A673 (cell line): ENCODE measurements around the gene SEZ6L2. TPM values are rescaled to one million over a fixed set of nuclear protein-coding genes. Genes with fewer than 3 reads are reported as not detected.

Experiments used
- BruUV-seq: library from RNA; stranded (reverse); fragments of 400-500 nt; replicated peaks from 2 replicates; lab custom pipeline; 2021; lab: Mats Ljungman, UMichigan
- CTCF ChIA-PET: fragments of 300-600 bp; sonication (Branson Sonifier 250); formaldehyde crosslinking; loops from one replicate; lab custom pipeline; 2022; ENCODE audit warnings: antibody characterized with exemption; lab: Charles Lee
- POLR2A ChIA-PET: fragments of 300-600 bp; sonication (Branson Sonifier 250); formaldehyde crosslinking; loops from one replicate; lab custom pipeline; 2022; ENCODE audit warnings: antibody characterized with exemption; ENCODE audit not compliant: low non-redundant PET; lab: Charles Lee
- DNase-seq: peaks from one replicate; pipeline ENCODE4 v3.0.0-alpha.2; 2015; ENCODE audit warnings: low spot score
- H3K27ac ChIP-seq: fragments of 200-600 bp; sonication (generic); 2 replicates; pipeline ENCODE4 v1.5.1; 2016; ENCODE audit warnings: mixed run types, low read depth, mild to moderate bottlenecking, mixed read lengths, antibody characterized with exemption, low read length; ENCODE audit not compliant: poor library complexity, severe bottlenecking
- H3K27me3 ChIP-seq: fragments of 200-600 bp; sonication (generic); replicated peaks from 2 replicates; pipeline ENCODE4 v1.6.1; 2017; ENCODE audit warnings: mixed run types, low read depth, mild to moderate bottlenecking, mixed read lengths, antibody characterized with exemption, low read length; ENCODE audit not compliant: insufficient read depth, poor library complexity
- H3K36me3 ChIP-seq: fragments of 200-600 bp; sonication (generic); 2 replicates; pipeline ENCODE4 v1.6.1; 2016; ENCODE audit warnings: mixed run types, mild to moderate bottlenecking, mixed read lengths, antibody characterized with exemption, low read length; ENCODE audit not compliant: insufficient read depth, poor library complexity, severe bottlenecking
- H3K4me1 ChIP-seq: fragments of 200-600 bp; sonication (generic); 2 replicates; pipeline ENCODE4 v1.6.1; 2017; ENCODE audit warnings: mixed run types, mild to moderate bottlenecking, mixed read lengths, antibody characterized with exemption, low read length; ENCODE audit not compliant: insufficient read depth, poor library complexity, severe bottlenecking
- H3K4me3 ChIP-seq: fragments of 200-600 bp; sonication (generic); 2 replicates; pipeline ENCODE4 v1.5.1; 2016; ENCODE audit warnings: low read depth, mixed run types, mild to moderate bottlenecking, mixed read lengths, low read length; ENCODE audit not compliant: poor library complexity, severe bottlenecking
- H3K9me3 ChIP-seq: fragments of 200-600 bp; sonication (generic); 2 replicates; pipeline ENCODE4 v1.6.1; 2016; ENCODE audit warnings: mixed run types, low read depth, mild to moderate bottlenecking, mixed read lengths, antibody characterized with exemption, low read length; ENCODE audit not compliant: poor library complexity, severe bottlenecking
- EZH2 ChIP-seq: fragments of 200-600 bp; sonication (generic); IDR thresholded peaks from 2 replicates; pipeline ENCODE4 v1.6.1; 2017; ENCODE audit warnings: borderline replicate concordance, low read depth, mild to moderate bottlenecking, mixed read lengths, antibody characterized with exemption, low read length; ENCODE audit not compliant: poor library complexity, severe bottlenecking
- intact Hi-C: fragments of 100-400 bp; cut with micrococcal nuclease; formaldehyde crosslinking; loops from one replicate; pipeline ENCODE4 v1.10.0; 2022; ENCODE audit not compliant: unreplicated experiment
- total RNA-seq: library from RNA; stranded (reverse); gene quantifications from 2 replicates; pipeline ENCODE4 v1.2.3, GENCODE V29; 2021
- TF ChIP-seq, protein P1 (sequence below): fragments of 300-800, 200-600 bp; sonication (generic); conservative IDR thresholded peaks from 2 replicates; pipeline ENCODE4 v1.5.1; 2017; ENCODE audit warnings: low read depth, mild to moderate bottlenecking, antibody characterized with exemption, low read length, moderate library complexity, mixed read lengths

The SEZ6L2 gene
- total RNA-seq, 1 experiment from 2014 or later = 7.0 TPM

DNA sequence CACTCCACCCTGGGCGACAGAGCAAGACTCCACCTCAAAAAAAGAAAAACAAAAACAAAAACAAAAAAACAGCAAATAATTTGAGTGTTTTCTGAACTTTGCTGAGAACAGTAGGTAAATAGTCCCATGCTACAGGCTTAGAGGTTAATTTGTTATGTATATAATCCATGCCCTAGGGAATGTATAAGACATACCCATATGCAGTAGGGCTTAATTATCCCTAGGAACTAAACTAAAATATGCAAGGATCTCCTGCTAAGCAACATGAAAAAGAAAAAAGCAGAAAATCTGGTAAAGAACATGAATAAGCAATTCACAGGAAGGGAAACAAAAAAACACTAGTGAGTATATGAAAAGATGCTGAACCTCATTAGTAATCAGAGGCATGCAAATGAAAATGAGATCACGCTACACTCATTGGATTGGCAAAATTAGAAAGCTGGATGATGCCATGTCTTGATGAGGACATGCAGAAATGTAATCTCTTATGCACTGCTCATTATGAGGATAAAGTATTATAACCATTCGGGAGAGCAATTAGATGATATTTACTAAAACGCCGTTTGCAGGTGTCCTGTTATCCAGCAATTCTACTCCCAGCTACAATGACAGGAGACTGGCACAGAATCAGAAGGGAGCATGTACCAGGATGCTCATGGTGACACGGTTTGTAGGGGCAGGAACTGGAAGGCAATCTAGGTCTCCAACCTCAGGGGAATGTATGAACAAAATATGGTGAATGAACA is 21.1 kb upstream of the SEZ6L2 start:
- Histone ChIP-seq H3K36me3 (peaks cover 13% of the 10 kb centered on the region), H3K27me3 (no peaks in the 10 kb centered on the region), H3K4me1 (peaks cover 5% of the 10 kb centered on the region), H3K9me3 (no peaks in the 10 kb centered on the region), H3K27ac (no peak overlapping the region), H3K4me3 (no peak overlapping the region)
- no peak for TF ChIP-seq EZH2
- TF ChIP-seq, protein P1, sequence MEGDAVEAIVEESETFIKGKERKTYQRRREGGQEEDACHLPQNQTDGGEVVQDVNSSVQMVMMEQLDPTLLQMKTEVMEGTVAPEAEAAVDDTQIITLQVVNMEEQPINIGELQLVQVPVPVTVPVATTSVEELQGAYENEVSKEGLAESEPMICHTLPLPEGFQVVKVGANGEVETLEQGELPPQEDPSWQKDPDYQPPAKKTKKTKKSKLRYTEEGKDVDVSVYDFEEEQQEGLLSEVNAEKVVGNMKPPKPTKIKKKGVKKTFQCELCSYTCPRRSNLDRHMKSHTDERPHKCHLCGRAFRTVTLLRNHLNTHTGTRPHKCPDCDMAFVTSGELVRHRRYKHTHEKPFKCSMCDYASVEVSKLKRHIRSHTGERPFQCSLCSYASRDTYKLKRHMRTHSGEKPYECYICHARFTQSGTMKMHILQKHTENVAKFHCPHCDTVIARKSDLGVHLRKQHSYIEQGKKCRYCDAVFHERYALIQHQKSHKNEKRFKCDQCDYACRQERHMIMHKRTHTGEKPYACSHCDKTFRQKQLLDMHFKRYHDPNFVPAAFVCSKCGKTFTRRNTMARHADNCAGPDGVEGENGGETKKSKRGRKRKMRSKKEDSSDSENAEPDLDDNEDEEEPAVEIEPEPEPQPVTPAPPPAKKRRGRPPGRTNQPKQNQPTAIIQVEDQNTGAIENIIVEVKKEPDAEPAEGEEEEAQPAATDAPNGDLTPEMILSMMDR = no peak
- intact Hi-C loops = no loop called here
- no TSS peak for BruUV-seq
- no peak for DNase-seq
- POLR2A ChIA-PET = no interaction called here
- CTCF ChIA-PET = no interaction called here

DNA sequence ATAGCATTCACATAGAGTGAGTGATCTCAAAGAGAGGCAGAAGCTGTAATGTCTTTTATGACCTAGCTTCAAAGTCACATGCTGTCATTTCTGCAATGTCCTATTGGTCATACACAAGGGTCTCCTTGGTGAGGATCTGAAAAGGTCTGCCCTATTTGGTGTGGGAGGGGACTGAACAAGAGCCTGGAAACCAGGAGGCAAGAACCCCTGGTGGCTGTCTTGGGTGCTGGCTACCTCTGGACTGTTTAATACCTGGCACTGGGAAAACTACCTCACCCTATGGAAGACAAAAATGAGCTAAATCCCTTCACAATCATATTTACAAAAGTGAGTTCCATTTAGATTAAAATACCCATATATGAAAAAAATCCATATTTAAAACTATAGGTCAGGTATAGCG is 17.6 kb upstream of the SEZ6L2 start:
- CTCF ChIA-PET = no interaction called here
- Histone ChIP-seq H3K4me3 (no peak overlapping the region), H3K36me3 (peaks cover 9% of the 10 kb centered on the region), H3K9me3 (no peaks in the 10 kb centered on the region), H3K4me1 (no peaks in the 10 kb centered on the region), H3K27me3 (no peaks in the 10 kb centered on the region), H3K27ac (no peak overlapping the region)
- TF ChIP-seq, protein P1 = no peak
- no peak for TF ChIP-seq EZH2
- intact Hi-C loops = no loop called here
- no TSS peak for BruUV-seq
- POLR2A ChIA-PET = no interaction called here
- DNase-seq = no peak

DNA sequence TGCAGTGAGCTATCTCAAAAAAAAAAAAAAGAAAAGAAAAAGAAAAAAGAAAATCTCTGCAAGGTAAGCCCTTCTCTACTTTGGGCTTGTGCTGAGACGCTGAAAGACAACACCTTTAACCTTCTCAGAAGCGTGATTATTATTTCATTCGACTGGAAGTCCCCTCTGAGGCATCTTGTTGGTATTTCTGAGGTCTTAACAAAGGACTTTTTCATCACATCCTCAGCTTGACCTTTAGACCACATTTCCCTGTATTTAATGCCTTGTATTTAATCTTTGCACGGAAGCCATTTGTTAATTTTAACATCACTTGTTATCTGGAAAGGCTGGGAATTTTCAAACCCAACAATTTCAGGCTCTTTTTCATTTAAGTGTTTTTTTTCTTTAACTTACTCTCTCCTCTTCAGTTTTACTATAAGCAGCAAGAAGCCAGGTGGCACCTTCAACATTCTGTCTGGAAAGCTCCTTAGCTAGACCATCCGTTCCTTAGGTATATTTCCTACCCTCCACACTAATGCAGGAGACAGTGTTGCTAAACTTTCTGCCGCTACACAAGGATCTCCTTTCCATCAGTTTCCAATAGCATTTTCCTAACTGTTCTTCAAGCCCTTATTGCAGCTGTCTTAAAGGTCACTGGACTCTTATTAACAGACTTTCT is 16.4 kb upstream of the SEZ6L2 start:
- POLR2A ChIA-PET = no interaction called here
- intact Hi-C loops = no loop called here
- no TSS peak for BruUV-seq

More for the DNA sequence above, 16.4 kb upstream of the SEZ6L2 start:
- Histone ChIP-seq H3K4me1 (no peaks in the 10 kb centered on the region), H3K27me3 (no peaks in the 10 kb centered on the region), H3K27ac (no peak overlapping the region), H3K9me3 (no peaks in the 10 kb centered on the region), H3K36me3 (peaks cover 9% of the 10 kb centered on the region), H3K4me3 (no peak overlapping the region)
- no peak for DNase-seq
- TF ChIP-seq EZH2 = no peak
- TF ChIP-seq, protein P1 = no peak
- CTCF ChIA-PET = no interaction called here
